Testis (tissue), 3 donors: ENCODE results near the gene RRP1B. TPM values are rescaled to one million over a fixed set of nuclear protein-coding genes. Genes with fewer than 3 reads are reported as not detected.

Experiments
- DNase-seq: peaks from one replicate; pipeline ENCODE4 v3.0.0-alpha.2; 2019
- H3K27ac ChIP-seq, 2 donors: fragments of 200-600 bp; sonication (generic); one replicate each; pipeline ENCODE4 v1.5.1; 2019
- H3K27me3 ChIP-seq: fragments of 200-600 bp; sonication (generic); one replicate; pipeline ENCODE4 v1.5.1; 2019
- H3K36me3 ChIP-seq: fragments of 200-600 bp; sonication (generic); one replicate; pipeline ENCODE4 v1.5.1; 2017; ENCODE audit warnings: low read depth; ENCODE audit errors: missing control alignments
- H3K4me1 ChIP-seq: fragments of 200-600 bp; sonication (generic); one replicate; pipeline ENCODE4 v1.5.1; 2019
- H3K4me3 ChIP-seq, 2 donors: fragments of 200-600 bp; sonication (generic); one replicate each; pipeline ENCODE4 v1.5.1; 2017 to 2019
- H3K9me3 ChIP-seq: fragments of 200-600 bp; sonication (generic); one replicate; pipeline ENCODE4 v1.5.1; 2017
- CTCF ChIP-seq, 3 experiments: fragments of 450-650 bp in 2 of 3; fragments of 200-600 bp in 1 of 3; sonication (generic) in 1 of 3; IDR thresholded peaks; one replicate each; pipeline ENCODE4 v1.5.1; 2016 to 2019; ENCODE audit warnings: antibody characterized with exemption in 3 of 3, mild to moderate bottlenecking in 2 of 3, moderate library complexity in 1 of 3
- POLR2A ChIP-seq: fragments of 450-650 bp; IDR thresholded peaks from one replicate; pipeline ENCODE4 v1.6.1; 2017; ENCODE audit warnings: antibody characterized with exemption, mild to moderate bottlenecking, moderate library complexity
- WGBS, 2 donors: methylation state at CpG; one replicate each; pipeline ENCODE4 v1.1.5; 2018; 5-methylcytosine and 5-hydroxymethylcytosine counted together
- intact Hi-C: fragments of 100-400 bp; cut with DNase I; formaldehyde crosslinking; loops from one replicate; pipeline ENCODE4 v1.15.1; 2023; ENCODE audit warnings: low total_unique reads
- polyA plus RNA-seq: library from polyadenylated mRNA; stranded (reverse); fragments of 350-450 nt; fragmentation: Illumina TruSeq; extraction: RNeasy Lipid Tissue Mini Kit (QIAGEN cat#74804); gene quantifications from one replicate; pipeline ENCODE4 v1.2.3, GENCODE V29; 2014; ENCODE audit warnings: low read depth, low replicate concordance; ENCODE audit not compliant: insufficient read depth
- total RNA-seq, 2 donors: library from RNA; depleted of rRNA; stranded (reverse); fragments of >200 nt; gene quantifications; one replicate each; pipeline ENCODE4 v1.2.3, GENCODE V29; 2016

RRP1B gene
- total and polyA plus RNA-seq, 3 donors from 2014 or later, result 27.8 to 48.6 (median 44.8) TPM

- H3K4me3 ChIP-seq, result no peak overlapping the region
- no peak for DNase-seq
- H3K4me1 ChIP-seq, result no peaks in the 10 kb centered on the region
- H3K36me3 ChIP-seq, result no peaks in the 10 kb centered on the region
- TF ChIP-seq POLR2A (no peak), CTCF (IDR thresholded peaks at IDR 0.05) (no peak)
- H3K27me3 ChIP-seq, result no peaks in the 10 kb centered on the region
- 91 to 93% methylated on average over 20 to 21 of the region's 21 CpGs for WGBS, 2 donors
- intact Hi-C loops, result no loop called here
- no peak overlapping the region for H3K27ac ChIP-seq
- no peaks in the 10 kb centered on the region for H3K9me3 ChIP-seq
Observed at GRCh38 chr21:43686811-43687565, 27.6 kb downstream of the RRP1B start.

- Histone ChIP-seq H3K27ac (no peak overlapping the region), H3K4me1 (no peaks in the 10 kb centered on the region), H3K9me3 (no peaks in the 10 kb centered on the region), H3K4me3 (no peak overlapping the region), H3K27me3 (no peaks in the 10 kb centered on the region), H3K36me3 (no peaks in the 10 kb centered on the region)
- DNase-seq, result no peak
- intact Hi-C loops, result no loop called here
- whole genome bisulfite sequencing, 2 donors, result 84 to 86% methylated on average over 27 of the region's 27 CpGs
- TF ChIP-seq CTCF (IDR thresholded peaks at IDR 0.05) (no peak), POLR2A (no peak)
Observed at GRCh38 chr21:43687566-43688399, 28.4 kb downstream of the RRP1B start.

GRCh38 chr21:43688906-43689305 lies 29.5 kb downstream of the RRP1B start:
- no peak overlapping the region for H3K4me3 ChIP-seq
- intact Hi-C loops, result no loop called here
- H3K27me3 ChIP-seq, result no peaks in the 10 kb centered on the region
- H3K27ac ChIP-seq, result no peak overlapping the region
- no peak for TF ChIP-seq CTCF (IDR thresholded peaks at IDR 0.05)
- no peak for TF ChIP-seq POLR2A
- H3K4me1 ChIP-seq, result no peaks in the 10 kb centered on the region
- H3K36me3 ChIP-seq, result no peaks in the 10 kb centered on the region
- 90 to 94% methylated on average over 12 of the region's 12 CpGs for WGBS, 2 donors
- H3K9me3 ChIP-seq, result no peaks in the 10 kb centered on the region
- no peak for DNase-seq

- no peaks in the 10 kb centered on the region for H3K9me3 ChIP-seq
- intact Hi-C loops, result no loop called here
- no peak overlapping the region for H3K27ac ChIP-seq
- TF ChIP-seq CTCF (IDR thresholded peaks at IDR 0.05) (no peak), POLR2A (no peak)
- no peaks in the 10 kb centered on the region for H3K27me3 ChIP-seq
- no peak for DNase-seq
- H3K4me1 ChIP-seq, result no peaks in the 10 kb centered on the region
- 88 to 93% methylated on average over 21 to 32 of the region's 32 CpGs for WGBS, 2 donors
- no peak overlapping the region for H3K4me3 ChIP-seq
- no peaks in the 10 kb centered on the region for H3K36me3 ChIP-seq
Observed at GRCh38 chr21:43689556-43690337, 30.4 kb downstream of the RRP1B start.
